ENCODE measurements around the gene FNDC3B.

Gene FNDC3B

DNA sequence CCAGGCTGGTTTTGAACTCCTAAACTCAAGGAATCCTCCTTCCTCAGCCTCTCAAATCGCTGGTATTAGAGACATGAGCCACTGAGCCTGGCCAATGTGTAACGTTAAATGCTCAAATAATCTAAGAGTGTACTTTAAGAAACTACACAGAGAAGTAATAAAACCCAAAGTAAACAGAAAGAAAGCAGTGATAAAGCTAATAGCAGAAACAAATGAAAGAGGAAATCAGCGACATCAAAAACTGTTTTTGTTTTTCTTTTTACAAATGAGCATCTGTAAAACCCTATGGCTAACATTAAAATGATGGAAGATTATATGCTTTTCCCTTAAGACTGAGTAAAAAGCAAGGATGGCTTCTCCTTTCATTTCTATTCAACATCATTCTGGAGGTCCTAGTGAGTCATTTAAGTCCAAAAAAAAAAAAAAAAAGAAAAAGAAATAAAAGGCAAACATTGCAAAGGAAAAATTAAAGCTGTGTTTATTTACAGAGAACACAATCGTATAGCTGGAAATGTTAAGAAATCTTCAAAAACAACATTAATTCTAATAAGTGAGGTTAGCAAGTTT, 36.8 kb upstream of the FNDC3B start:
- TF ChIP-seq, protein P1, sequence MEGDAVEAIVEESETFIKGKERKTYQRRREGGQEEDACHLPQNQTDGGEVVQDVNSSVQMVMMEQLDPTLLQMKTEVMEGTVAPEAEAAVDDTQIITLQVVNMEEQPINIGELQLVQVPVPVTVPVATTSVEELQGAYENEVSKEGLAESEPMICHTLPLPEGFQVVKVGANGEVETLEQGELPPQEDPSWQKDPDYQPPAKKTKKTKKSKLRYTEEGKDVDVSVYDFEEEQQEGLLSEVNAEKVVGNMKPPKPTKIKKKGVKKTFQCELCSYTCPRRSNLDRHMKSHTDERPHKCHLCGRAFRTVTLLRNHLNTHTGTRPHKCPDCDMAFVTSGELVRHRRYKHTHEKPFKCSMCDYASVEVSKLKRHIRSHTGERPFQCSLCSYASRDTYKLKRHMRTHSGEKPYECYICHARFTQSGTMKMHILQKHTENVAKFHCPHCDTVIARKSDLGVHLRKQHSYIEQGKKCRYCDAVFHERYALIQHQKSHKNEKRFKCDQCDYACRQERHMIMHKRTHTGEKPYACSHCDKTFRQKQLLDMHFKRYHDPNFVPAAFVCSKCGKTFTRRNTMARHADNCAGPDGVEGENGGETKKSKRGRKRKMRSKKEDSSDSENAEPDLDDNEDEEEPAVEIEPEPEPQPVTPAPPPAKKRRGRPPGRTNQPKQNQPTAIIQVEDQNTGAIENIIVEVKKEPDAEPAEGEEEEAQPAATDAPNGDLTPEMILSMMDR (IDR thresholded peaks at IDR 0.05; ENCODE audit: insufficient read depth, low read depth, low read length, missing control alignments), result no peak
- no peak overlapping the region for H3K4me3 ChIP-seq (ENCODE audit: low read depth, low read length)
- no peak for DNase-seq (ENCODE audit: low read depth)

DNA sequence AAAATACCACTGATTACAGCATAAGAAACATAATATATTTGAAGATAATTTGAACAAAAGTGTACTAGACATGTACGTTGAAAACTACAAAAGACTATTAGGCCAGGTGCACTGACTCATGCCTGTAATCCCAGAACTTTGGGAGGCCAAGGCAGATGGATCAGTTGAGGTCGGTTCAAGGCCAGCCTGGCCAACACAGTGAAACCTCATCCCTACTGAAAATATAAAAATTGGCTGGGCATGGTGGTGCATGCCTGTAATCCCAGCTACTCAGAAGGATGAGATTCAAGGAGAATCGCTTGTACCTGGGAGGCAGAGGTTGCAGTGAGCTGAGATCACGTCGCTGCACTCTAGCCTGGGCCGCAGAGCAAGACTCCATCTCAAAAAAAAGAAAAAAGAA, 36.2 kb upstream of the FNDC3B start:
- DNase-seq (ENCODE audit: low read depth), result no peak
- H3K4me3 ChIP-seq (ENCODE audit: low read depth, low read length), result no peak overlapping the region
- TF ChIP-seq, protein P1 (IDR thresholded peaks at IDR 0.05; ENCODE audit: insufficient read depth, low read depth, low read length, missing control alignments), result no peak

DNA sequence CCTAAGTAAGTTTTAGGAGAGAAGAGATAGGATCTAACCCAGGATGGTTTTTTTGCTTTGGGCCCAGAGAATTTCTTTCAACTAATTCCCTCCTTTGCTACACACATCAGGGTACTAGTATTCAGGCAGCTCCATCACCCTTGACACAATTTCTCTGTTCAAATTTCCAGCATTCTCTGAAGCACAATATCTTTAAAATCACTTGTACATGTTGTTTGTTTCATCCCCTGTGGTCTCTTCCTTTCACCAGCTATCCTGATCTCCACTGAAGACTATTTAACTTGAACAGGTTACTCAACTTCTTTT, 32.4 kb upstream of the FNDC3B start:
- no peak overlapping the region for H3K4me3 ChIP-seq (ENCODE audit: low read depth, low read length)
- DNase-seq (ENCODE audit: low read depth), result no peak
- TF ChIP-seq, protein P1 (IDR thresholded peaks at IDR 0.05; ENCODE audit: insufficient read depth, low read depth, low read length, missing control alignments), result no peak

DNA sequence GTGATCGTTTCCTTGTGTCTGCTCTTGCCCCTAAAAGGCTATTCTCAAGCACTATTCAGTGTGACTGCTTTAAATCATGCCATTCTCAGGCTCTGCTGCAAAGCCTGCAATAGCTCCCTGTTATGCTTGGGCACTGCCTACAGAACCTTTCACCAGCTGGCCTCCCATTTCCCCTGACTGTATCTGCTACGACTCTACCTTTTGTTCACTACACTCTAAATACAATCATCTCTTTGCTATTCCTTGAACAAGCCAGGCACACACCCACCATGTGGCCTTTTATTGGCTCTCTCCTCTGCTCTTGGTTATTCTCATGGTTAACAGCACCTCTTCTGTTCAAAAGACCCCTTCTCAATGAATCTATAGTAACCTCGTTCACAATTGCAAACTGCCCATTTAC, 29.6 kb upstream of the FNDC3B start:
- TF ChIP-seq, protein P1 (IDR thresholded peaks at IDR 0.05; ENCODE audit: insufficient read depth, low read depth, low read length, missing control alignments), result no peak

DNA sequence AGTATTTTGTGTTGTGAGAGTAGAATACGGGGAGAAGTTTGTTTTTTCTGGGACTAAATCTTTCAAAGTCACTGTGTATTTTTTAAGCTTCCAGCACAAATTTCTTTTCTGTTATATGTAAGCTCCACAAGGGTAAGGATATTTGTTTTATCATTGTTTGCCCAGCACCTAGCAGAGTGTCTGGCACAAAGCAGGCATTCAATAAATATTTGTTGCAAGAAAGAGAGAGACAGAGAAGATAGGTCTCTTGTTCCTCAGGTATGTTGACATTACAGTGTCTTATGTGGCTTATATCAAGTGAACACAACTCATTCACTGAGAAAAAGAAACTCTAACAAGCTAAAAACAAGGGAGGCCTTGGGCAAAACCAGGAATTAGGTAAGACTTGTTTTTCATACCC, 26.6 kb upstream of the FNDC3B start:
- H3K4me3 ChIP-seq (ENCODE audit: low read depth, low read length), result no peak overlapping the region
- TF ChIP-seq, protein P1 (IDR thresholded peaks at IDR 0.05; ENCODE audit: insufficient read depth, low read depth, low read length, missing control alignments), result no peak
- DNase-seq (ENCODE audit: low read depth), result no peak

More for the DNA sequence above, 29.6 kb upstream of the FNDC3B start:
- no peak overlapping the region for H3K4me3 ChIP-seq (ENCODE audit: low read depth, low read length)
- DNase-seq (ENCODE audit: low read depth), result no peak

DNA sequence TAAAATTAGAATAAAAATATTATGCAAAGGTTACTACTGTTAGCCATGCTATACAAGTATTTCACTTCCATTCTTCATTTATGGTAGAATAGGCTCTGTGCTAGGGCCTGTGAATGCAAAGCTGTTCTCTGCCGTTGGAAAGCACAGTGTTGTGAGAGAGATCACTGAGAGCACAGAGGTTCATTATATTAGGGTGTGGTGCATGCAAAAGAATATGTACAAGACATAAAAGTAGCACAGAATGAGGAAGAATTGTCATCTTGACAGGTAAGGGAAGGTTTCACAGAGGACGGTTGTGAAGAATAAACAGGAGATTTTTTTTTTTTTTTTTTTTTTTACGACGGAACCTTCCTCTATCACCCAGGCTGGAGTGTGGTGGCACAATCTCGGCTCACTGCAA, 25.2 kb upstream of the FNDC3B start:
- no peak overlapping the region for H3K4me3 ChIP-seq (ENCODE audit: low read depth, low read length)
- DNase-seq (ENCODE audit: low read depth), result no peak
- TF ChIP-seq, protein P1 (IDR thresholded peaks at IDR 0.05; ENCODE audit: insufficient read depth, low read depth, low read length, missing control alignments), result no peak

DNA sequence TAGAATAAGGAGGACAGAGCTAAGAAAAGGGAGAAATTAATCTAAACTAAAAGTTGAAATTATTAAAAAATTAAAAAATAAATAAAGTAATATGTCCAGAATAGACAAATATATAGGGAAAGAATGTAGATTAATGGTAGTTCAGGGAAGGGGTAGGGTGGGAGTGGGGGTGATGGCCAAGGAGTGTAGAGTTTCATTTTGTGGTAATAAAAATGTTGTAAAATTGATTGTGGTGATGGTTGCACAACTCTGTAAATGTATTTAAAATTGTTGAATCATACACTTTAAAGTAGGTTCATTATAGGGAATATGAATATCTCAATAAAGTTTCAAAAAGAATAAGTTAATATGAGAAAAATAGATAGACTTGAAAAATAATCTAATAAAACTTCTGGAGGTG, 21.0 kb upstream of the FNDC3B start:
- TF ChIP-seq, protein P1 (IDR thresholded peaks at IDR 0.05; ENCODE audit: insufficient read depth, low read depth, low read length, missing control alignments), result no peak
- DNase-seq (ENCODE audit: low read depth), result no peak
- H3K4me3 ChIP-seq (ENCODE audit: low read depth, low read length), result no peak overlapping the region
